HG02981 (cell line): ENCODE measurements around the gene POM121L2.

Experiments used
- ATAC-seq: cut with Tn5 transposase; IDR thresholded peaks from one replicate; pipeline ENCODE4 v1.9.1; 2021; ENCODE audit warnings: mild to moderate bottlenecking, moderate library complexity; ENCODE audit not compliant: unreplicated experiment

The POM121L2 gene

GRCh38 chr6:27312146-27312949 is at the start of gene POM121L2:
POM121L2 (minus strand) TSS chr6:27312273; CDS start chr6:27312170, 103 bp downstream.
- ATAC-seq, result no peak

GRCh38 chr6:27359231-27359630 is 47.2 kb upstream of the POM121L2 start:
- ATAC-seq, result no peak

GRCh38 chr6:27358786-27359185 is 46.7 kb upstream of the POM121L2 start:
- no peak for ATAC-seq

GRCh38 chr6:27352850-27353249 is 40.8 kb upstream of the POM121L2 start:
- no peak for ATAC-seq

- no peak for ATAC-seq
These were observed 22.1 kb upstream of the POM121L2 start for GRCh38 chr6:27334141-27334540.

- ATAC-seq, result no peak
These were observed 21.6 kb upstream of the POM121L2 start for GRCh38 chr6:27333642-27334040.

GRCh38 chr6:27332692-27333641 is 20.9 kb upstream of the POM121L2 start:
- no peak for ATAC-seq

- ATAC-seq, result no peak
These were observed 15.1 kb upstream of the POM121L2 start for GRCh38 chr6:27327023-27327738.

- ATAC-seq, result no peak
These were observed 9.8 kb upstream of the POM121L2 start for GRCh38 chr6:27321901-27322300.

- ATAC-seq, result no peak
These were observed 9.3 kb upstream of the POM121L2 start for GRCh38 chr6:27321370-27321769.

- ATAC-seq, result no peak
These were observed 6.9 kb upstream of the POM121L2 start for GRCh38 chr6:27318973-27319372.

- ATAC-seq, result no peak
These were observed 2.0 kb upstream of the POM121L2 start for GRCh38 chr6:27314046-27314445.

GRCh38 chr6:27312950-27313271 is 838 bp upstream of the POM121L2 start:
- ATAC-seq, result no peak

GRCh38 chr6:27311806-27312145 is 297 bp downstream of the POM121L2 start:
- ATAC-seq, result no peak

- ATAC-seq, result no peak
These were observed 8.3 kb downstream of the POM121L2 start for GRCh38 chr6:27303613-27304272.

GRCh38 chr6:27297857-27298730 is 14.0 kb downstream of the POM121L2 start:
- no peak for ATAC-seq

GRCh38 chr6:27297484-27297856 is 14.6 kb downstream of the POM121L2 start:
- no peak for ATAC-seq

- ATAC-seq, result no peak
These were observed 15.8 kb downstream of the POM121L2 start for GRCh38 chr6:27296106-27296783.

- ATAC-seq, result no peak
These were observed 16.6 kb downstream of the POM121L2 start for GRCh38 chr6:27295301-27296079.
